GM12878 (cell line): ENCODE results near the gene ICA1. TPM values are rescaled to one million over a fixed set of nuclear protein-coding genes. Genes with fewer than 3 reads are reported as not detected.

ENCODE experiments used
- ATAC-seq: fragments of 200-7000 bp; cut with Tn5 transposase; 3 replicates; pipeline ENCODE4 v1.9.1; 2020; ENCODE audit warnings: mild to moderate bottlenecking, moderate library complexity
- BruUV-seq: library from RNA; stranded (reverse); fragments of 400-500 nt; replicated peaks from 2 replicates; lab custom pipeline; 2021; lab: Mats Ljungman, UMichigan
- CTCF ChIA-PET: fragments of 300-600 bp; sonication (Branson Sonifier 250); formaldehyde crosslinking; extraction: SDS; loops from one replicate; lab custom pipeline; 2021; ENCODE audit warnings: inconsistent platforms; lab: Yijun Ruan, JAX
- POLR2A ChIA-PET: fragments of 350-600 bp; formaldehyde crosslinking; extraction: SDS; loops from one replicate; lab custom pipeline; 2021; ENCODE audit warnings: inconsistent platforms; lab: Charles Lee
- RAD21 ChIA-PET: fragments of 300-600 bp; sonication (Branson Sonifier 250); formaldehyde crosslinking; loops from one replicate; lab custom pipeline; 2023; ENCODE audit warnings: antibody characterized with exemption; ENCODE audit not compliant: unreplicated experiment; lab: Charles Lee
- SMC1A ChIA-PET: fragments of 300-600 bp; sonication (Branson Sonifier 250); formaldehyde crosslinking; loops from one replicate; lab custom pipeline; 2023; ENCODE audit not compliant: unreplicated experiment, uncharacterized antibody; lab: Charles Lee
- DNase-seq: peaks from one replicate; pipeline ENCODE4 v3.0.0-alpha.2; 2011; ENCODE audit warnings: low read depth, low spot score
- FAIRE-seq: peaks from 3 replicates; lab custom pipeline; 2011; peaks lifted over from hg19 to GRCh38; lab: Jason Lieb, UNC
- H2AFZ ChIP-seq: 2 replicates; pipeline ENCODE4 v1.6.0; 2011; ENCODE audit warnings: low read depth, low read length, control low read depth; ENCODE audit not compliant: control insufficient read depth
- H3K27ac ChIP-seq: 2 replicates; pipeline ENCODE4 v1.5.1; 2011; ENCODE audit warnings: control low read depth; ENCODE audit not compliant: control insufficient read depth, insufficient read depth
- H3K27me3 ChIP-seq, 2 experiments: replicated peaks in 1 of 2; 2 replicates each; pipeline versions ENCODE4 v1.6.0 to v1.6.1; 2011; ENCODE audit warnings: low read length in 1 of 2; ENCODE audit not compliant: control insufficient read depth in 2 of 2, insufficient read depth in 2 of 2
- H3K36me3 ChIP-seq, 2 experiments: 2 replicates each; pipeline ENCODE4 v1.5.1; 2011; ENCODE audit warnings: low read length in 1 of 2; ENCODE audit not compliant: control insufficient read depth in 2 of 2, insufficient read depth in 2 of 2
- H3K4me1 ChIP-seq: 2 replicates; pipeline ENCODE4 v1.6.1; 2011; ENCODE audit warnings: mild to moderate bottlenecking, low read length, moderate library complexity, mixed read lengths; ENCODE audit not compliant: control insufficient read depth, insufficient read depth
- H3K4me2 ChIP-seq: 2 replicates; pipeline ENCODE4 v1.6.0; 2011; ENCODE audit warnings: control low read depth; ENCODE audit not compliant: control insufficient read depth, insufficient read depth
- H3K4me3 ChIP-seq: fragments of 200-600 bp; sonication (generic); 2 replicates; pipeline ENCODE4 v1.5.1; 2016
- H3K79me2 ChIP-seq: 2 replicates; pipeline ENCODE4 v1.6.0; 2011; ENCODE audit warnings: low read length; ENCODE audit not compliant: control insufficient read depth, insufficient read depth
- H3K9ac ChIP-seq: 2 replicates; pipeline ENCODE4 v1.8.0; 2011; ENCODE audit warnings: low read length, control low read depth, mixed read lengths; ENCODE audit not compliant: control insufficient read depth, insufficient read depth
- H3K9me3 ChIP-seq: replicated peaks from 3 replicates; pipeline ENCODE4 v1.5.1; 2011; ENCODE audit warnings: mild to moderate bottlenecking, low read length; ENCODE audit not compliant: control insufficient read depth, insufficient read depth
- H4K20me1 ChIP-seq: 2 replicates; pipeline ENCODE4 v1.6.0; 2011; ENCODE audit not compliant: control insufficient read depth, insufficient read depth
- EP300 ChIP-seq, 2 experiments: fragments of 150-350 bp in 1 of 2; IDR thresholded peaks; 2 replicates each; pipeline ENCODE4 v1.6.1; 2011 to 2012; ENCODE audit warnings: low read depth in 2 of 2, low read length in 2 of 2, borderline replicate concordance in 1 of 2, improper control_type of control experiment in 1 of 2, inconsistent platforms in 1 of 2; ENCODE audit not compliant: control insufficient read depth in 1 of 2
- ETV6 ChIP-seq, 2 experiments: fragments of 450-650 bp in 1 of 2; IDR thresholded peaks in 1 of 2; conservative IDR thresholded peaks in 1 of 2; 2 replicates each; pipeline ENCODE4 v1.6.1; 2014; ENCODE audit warnings: antibody characterized with exemption in 1 of 2, borderline replicate concordance in 1 of 2, low read depth in 1 of 2, mild to moderate bottlenecking in 1 of 2, moderate library complexity in 1 of 2
- HDAC6 ChIP-seq: fragments of 200-600 bp; sonication (generic); IDR thresholded peaks from one replicate; pipeline ENCODE4 v1.8.0; 2017; ENCODE audit warnings: antibody characterized with exemption; ENCODE audit not compliant: unreplicated experiment
- JUNB ChIP-seq: IDR thresholded peaks from 2 replicates; pipeline ENCODE4 v1.6.1; 2016; ENCODE audit warnings: antibody characterized with exemption, mild to moderate bottlenecking
- KDM1A ChIP-seq: fragments of 200-600 bp; sonication (generic); IDR thresholded peaks from 2 replicates; pipeline ENCODE4 v1.6.1; 2016; ENCODE audit warnings: borderline replicate concordance
- NBN ChIP-seq: fragments of 450-650 bp; IDR thresholded peaks from 2 replicates; pipeline ENCODE4 v1.6.1; 2016
- NFYB ChIP-seq: IDR thresholded peaks from 2 replicates; pipeline ENCODE4 v1.6.1; 2011; ENCODE audit warnings: low read depth, mild to moderate bottlenecking, low read length, improper control_type of control experiment, moderate library complexity; ENCODE audit not compliant: insufficient read depth
- SMC3 ChIP-seq: IDR thresholded peaks from 2 replicates; pipeline ENCODE4 v1.6.1; 2011; ENCODE audit warnings: low read length, improper control_type of control experiment, borderline replicate concordance
- SUPT20H ChIP-seq: IDR thresholded peaks from 2 replicates; pipeline ENCODE4 v1.6.1; 2011; ENCODE audit warnings: low read depth, mild to moderate bottlenecking, low read length, moderate library complexity, borderline replicate concordance; ENCODE audit not compliant: control insufficient read depth
- ZBTB11 ChIP-seq: fragments of 450-650 bp; formaldehyde crosslinking; IDR thresholded peaks from 2 replicates; pipeline ENCODE4 v1.5.0; 2022; ENCODE audit warnings: mild to moderate bottlenecking, missing genetic modification characterization
- WGBS: methylation state at CpG from one replicate; pipeline ENCODE4 v1.1.6; 2016; ENCODE audit warnings: low lambda C conversion rate; ENCODE audit not compliant: insufficient replicate concordance, insufficient coverage; ENCODE audit errors: missing lambda C conversion rate; 5-methylcytosine and 5-hydroxymethylcytosine counted together
- in situ Hi-C: fragments of 300-500 bp; cut with MboI; formaldehyde crosslinking; loops from 9 replicates; pipeline ENCODE4 v1.14.3; 2018; ENCODE audit warnings: mixed read lengths
- intact Hi-C: fragments of 100-400 bp; cut with micrococcal nuclease; formaldehyde crosslinking; loops from one replicate; pipeline ENCODE4 v1.14.2; 2022; ENCODE audit not compliant: unreplicated experiment
- polyA plus RNA-seq, 11 experiments: library from polyadenylated mRNA; depleted of rRNA in 4 of 11; unstranded in 6 of 11; stranded (reverse) in 5 of 11; fragments of >200 nt; fragmentation: Nextera tagmentation in 4 of 11; fragmentation: Illumina TruSeq in 1 of 11; extraction: Ambion mirVana in 4 of 11; extraction: Trizol in 1 of 11; gene quantifications; 1 replicate in 1 of 11; 2 replicates in 10 of 11; pipeline versions ENCODE4 v1.2.1 to v1.2.3, GENCODE V29; 2011 to 2016; ENCODE audit warnings: inconsistent platforms in 2 of 11, missing spikeins in 2 of 11, low read depth in 1 of 11
- total RNA-seq, 4 experiments: library from RNA; depleted of rRNA in 3 of 4; stranded (reverse); fragments of >200 nt in 3 of 4; fragmentation: Illumina TruSeq in 1 of 4; extraction: Trizol in 1 of 4; gene quantifications; 2 replicates each; pipeline versions ENCODE4 v1.2.1 to v1.2.3, GENCODE V29; 2013 to 2021
- TF ChIP-seq, protein P1 (sequence below): IDR thresholded peaks from 2 replicates; pipeline ENCODE4 v1.6.1; 2011; ENCODE audit warnings: borderline replicate concordance, low read depth, mild to moderate bottlenecking, moderate library complexity, low read length; ENCODE audit not compliant: insufficient read depth, poor library complexity, severe bottlenecking

Gene ICA1
- total and polyA plus RNA-seq, 10 of the 15 experiments (the other 5 are each of a cell fraction or from before 2014, with no cell fraction given), result 1.3 to 35.1 (median 3.3) TPM

- BruUV-seq, result no TSS peak
- ChIA-PET RAD21 (no interaction called here), POLR2A (no interaction called here), SMC1A (no interaction called here), CTCF (interaction anchor here (0.7 to 1.1 kb wide), 2 partner anchors 22 to 72 kb away, joined by 3 read pairs; no protein-coding TSS in a partner anchor)
- H3K27ac ChIP-seq, result no peak overlapping the region
- WGBS, result 47% methylated on average over 3 of the region's 3 CpGs
- no peaks in the 10 kb centered on the region for H3K79me2 ChIP-seq
- DNase-seq (no peak), FAIRE-seq (no peak), ATAC-seq (no peak)
- no peaks in the 10 kb centered on the region for H4K20me1 ChIP-seq
- no peaks in the 10 kb centered on the region for H3K4me1 ChIP-seq
- in situ Hi-C loops (no loop called here), intact Hi-C loops (loop anchor here (10.0 kb wide), 2 partner anchors 527 to 1327 kb away; no protein-coding TSS in a partner anchor)
- no peaks in the 10 kb centered on the region for H3K27me3 ChIP-seq
- no peaks in the 10 kb centered on the region for H3K9me3 ChIP-seq
- H3K4me2 ChIP-seq, result no peak overlapping the region
- no peak overlapping the region for H3K4me3 ChIP-seq
- TF ChIP-seq EP300 (IDR thresholded peaks at IDR 0.05; ENCODE audit: borderline replicate concordance in 1 of 2, control insufficient read depth in 1 of 2, low read depth in 2 of 2, low read length in 2 of 2) (no peak), ZBTB11 (no peak), SUPT20H (no peak), JUNB (no peak), NBN (no peak), ETV6 (conservative IDR thresholded peaks at IDR 0.05 in 1 of 2, IDR thresholded peaks at IDR 0.05 in 1 of 2; ENCODE audit: borderline replicate concordance in 1 of 2, low read depth in 1 of 2) (no peak), HDAC6 (no peak), SMC3 (no peak), KDM1A (no peak), NFYB (no peak)
- TF ChIP-seq, protein P1, sequence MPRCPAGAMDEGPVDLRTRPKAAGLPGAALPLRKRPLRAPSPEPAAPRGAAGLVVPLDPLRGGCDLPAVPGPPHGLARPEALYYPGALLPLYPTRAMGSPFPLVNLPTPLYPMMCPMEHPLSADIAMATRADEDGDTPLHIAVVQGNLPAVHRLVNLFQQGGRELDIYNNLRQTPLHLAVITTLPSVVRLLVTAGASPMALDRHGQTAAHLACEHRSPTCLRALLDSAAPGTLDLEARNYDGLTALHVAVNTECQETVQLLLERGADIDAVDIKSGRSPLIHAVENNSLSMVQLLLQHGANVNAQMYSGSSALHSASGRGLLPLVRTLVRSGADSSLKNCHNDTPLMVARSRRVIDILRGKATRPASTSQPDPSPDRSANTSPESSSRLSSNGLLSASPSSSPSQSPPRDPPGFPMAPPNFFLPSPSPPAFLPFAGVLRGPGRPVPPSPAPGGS, result no peak
- H3K9ac ChIP-seq, result no peak overlapping the region
- no peak overlapping the region for H2AFZ ChIP-seq
- no peaks in the 10 kb centered on the region for H3K36me3 ChIP-seq
These were observed 29.6 kb upstream of the ICA1 start for GRCh38 chr7:8291397-8292141.
